ENCODE results near the gene RASD2.

The RASD2 gene

DNA sequence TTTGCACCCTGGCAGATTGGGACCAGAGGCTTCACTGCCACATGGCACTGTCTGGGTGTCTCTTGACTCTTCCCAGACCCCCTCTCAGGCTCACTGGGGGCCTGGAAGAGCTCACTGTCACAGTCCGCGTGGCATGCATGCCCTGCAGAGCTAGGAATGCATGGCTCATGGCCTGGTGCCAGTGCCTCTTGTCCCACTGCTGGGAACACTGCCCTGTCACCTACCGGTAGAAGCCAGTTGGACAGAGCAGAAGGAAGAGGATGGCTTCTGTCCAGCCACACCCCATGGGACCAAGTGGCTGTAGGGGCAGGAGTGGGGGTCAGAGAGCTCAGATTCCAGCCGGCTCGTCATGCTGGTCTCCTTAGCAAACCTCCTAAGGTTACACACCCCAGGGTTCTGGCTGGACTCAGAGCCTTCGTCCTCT lies 46.8 kb downstream of the RASD2 start:
- DNase-seq (ENCODE audit: insufficient read length, low spot score) (no peak), FAIRE-seq (no peak)
- TF ChIP-seq TAF1 (IDR thresholded peaks at IDR 0.05; ENCODE audit: low read depth, low read length) (no peak), POU2F2 (IDR thresholded peaks at IDR 0.05; ENCODE audit: low read depth, low read length) (no peak), POLR2A (IDR thresholded peaks at IDR 0.05; ENCODE audit: low read depth, low read length) (no peak), POLR2AphosphoS5 (IDR thresholded peaks at IDR 0.05; ENCODE audit: low read depth, low read length) (no peak), PAX5 (IDR thresholded peaks at IDR 0.05; ENCODE audit: insufficient read depth, low read length, severe bottlenecking) (no peak), SPI1 (IDR thresholded peaks at IDR 0.05; ENCODE audit: low read depth, low read length) (no peak)

DNA sequence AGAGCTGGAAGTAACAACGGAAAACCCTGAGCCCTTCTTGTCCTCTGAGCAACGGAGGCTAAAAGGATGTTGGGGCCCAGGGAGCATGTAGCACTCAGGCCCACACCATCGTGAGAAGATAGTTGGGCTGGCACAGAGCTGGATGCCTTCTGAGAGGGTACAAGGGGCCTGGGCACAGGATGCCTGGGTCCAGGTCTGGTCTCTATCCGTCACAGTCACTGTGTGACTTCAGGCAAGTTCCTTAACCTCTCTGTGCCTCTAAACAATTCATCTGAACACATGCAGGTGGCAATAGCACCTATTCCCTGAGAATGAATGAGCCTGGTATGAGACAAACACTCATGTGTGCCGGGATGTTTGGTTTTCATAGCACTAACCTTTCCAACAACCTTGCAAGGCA lies 47.3 kb downstream of the RASD2 start:
- no peak for TF ChIP-seq TAF1 (IDR thresholded peaks at IDR 0.05; ENCODE audit: low read depth, low read length)
- no peak for TF ChIP-seq POU2F2 (IDR thresholded peaks at IDR 0.05; ENCODE audit: low read depth, low read length)
- TF ChIP-seq POLR2A (IDR thresholded peaks at IDR 0.05; ENCODE audit: low read depth, low read length) = no peak
- TF ChIP-seq SPI1 (IDR thresholded peaks at IDR 0.05; ENCODE audit: low read depth, low read length) = no peak
- FAIRE-seq (no peak), DNase-seq (ENCODE audit: insufficient read length, low spot score) (no peak)

DNA sequence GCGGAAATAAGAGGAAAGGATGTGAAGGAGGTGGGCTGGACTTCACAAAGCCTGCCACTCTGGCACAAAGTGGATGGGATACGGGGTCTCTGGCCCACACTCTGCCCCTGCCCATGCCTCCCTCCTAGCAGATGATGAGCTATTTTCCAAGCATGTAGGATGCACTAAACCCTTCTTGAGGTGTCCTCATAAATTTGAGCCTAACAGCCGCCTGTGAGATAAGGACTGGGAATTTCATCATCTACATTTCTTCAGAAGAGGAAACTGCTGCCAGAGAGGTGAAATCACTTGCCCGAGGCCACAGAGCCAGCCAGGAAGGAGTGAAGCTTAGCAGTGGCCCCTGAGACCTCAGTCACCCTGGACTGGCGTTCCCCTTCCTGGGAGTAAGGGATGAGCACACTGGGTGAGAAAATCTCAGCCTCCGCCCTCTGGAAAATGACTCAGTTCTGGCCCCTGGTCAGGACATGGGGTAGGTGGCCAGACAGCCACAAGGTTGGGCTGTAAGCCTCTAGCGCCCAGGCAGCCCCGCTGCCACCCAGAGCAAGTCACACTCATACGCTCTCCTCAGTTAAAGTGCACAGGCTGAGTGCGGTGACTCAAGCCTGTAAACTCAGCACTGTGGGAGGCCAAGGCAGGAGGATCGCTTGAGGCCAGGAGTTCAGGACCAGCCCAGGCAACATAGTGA lies 48.6 kb downstream of the RASD2 start:
- FAIRE-seq (no peak), DNase-seq (ENCODE audit: insufficient read length, low spot score) (no peak)
- TF ChIP-seq SPI1 (IDR thresholded peaks at IDR 0.05; ENCODE audit: low read depth, low read length) (no peak), POU2F2 (IDR thresholded peaks at IDR 0.05; ENCODE audit: low read depth, low read length) (no peak), PAX5 (IDR thresholded peaks at IDR 0.05; ENCODE audit: insufficient read depth, low read length, severe bottlenecking) (no peak), POLR2AphosphoS5 (IDR thresholded peaks at IDR 0.05; ENCODE audit: low read depth, low read length) (no peak), TAF1 (IDR thresholded peaks at IDR 0.05; ENCODE audit: low read depth, low read length) (no peak), POLR2A (IDR thresholded peaks at IDR 0.05; ENCODE audit: low read depth, low read length) (no peak)

DNA sequence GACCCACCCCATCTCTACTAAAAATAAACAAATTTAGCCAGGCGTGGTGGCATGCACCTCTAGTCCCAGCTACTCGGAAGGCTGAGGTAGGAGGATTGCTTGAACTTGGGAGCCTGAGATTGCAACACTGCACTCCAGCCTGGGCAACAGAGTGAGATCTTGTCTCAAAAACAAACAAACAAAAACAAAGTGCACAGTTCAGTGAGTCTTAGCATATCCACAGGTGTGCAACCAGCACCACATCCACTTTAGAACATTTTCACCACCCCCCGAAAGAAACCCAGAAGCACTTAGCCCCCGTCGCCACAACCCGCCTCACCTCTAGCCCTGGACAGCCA lies 49.1 kb downstream of the RASD2 start:
- DNase-seq (ENCODE audit: insufficient read length, low spot score) (no peak), FAIRE-seq (no peak)
- TF ChIP-seq POLR2A (IDR thresholded peaks at IDR 0.05; ENCODE audit: low read depth, low read length) (no peak), SPI1 (IDR thresholded peaks at IDR 0.05; ENCODE audit: low read depth, low read length) (no peak), POLR2AphosphoS5 (IDR thresholded peaks at IDR 0.05; ENCODE audit: low read depth, low read length) (no peak), TAF1 (IDR thresholded peaks at IDR 0.05; ENCODE audit: low read depth, low read length) (no peak), POU2F2 (IDR thresholded peaks at IDR 0.05; ENCODE audit: low read depth, low read length) (no peak), PAX5 (IDR thresholded peaks at IDR 0.05; ENCODE audit: insufficient read depth, low read length, severe bottlenecking) (no peak)

DNA sequence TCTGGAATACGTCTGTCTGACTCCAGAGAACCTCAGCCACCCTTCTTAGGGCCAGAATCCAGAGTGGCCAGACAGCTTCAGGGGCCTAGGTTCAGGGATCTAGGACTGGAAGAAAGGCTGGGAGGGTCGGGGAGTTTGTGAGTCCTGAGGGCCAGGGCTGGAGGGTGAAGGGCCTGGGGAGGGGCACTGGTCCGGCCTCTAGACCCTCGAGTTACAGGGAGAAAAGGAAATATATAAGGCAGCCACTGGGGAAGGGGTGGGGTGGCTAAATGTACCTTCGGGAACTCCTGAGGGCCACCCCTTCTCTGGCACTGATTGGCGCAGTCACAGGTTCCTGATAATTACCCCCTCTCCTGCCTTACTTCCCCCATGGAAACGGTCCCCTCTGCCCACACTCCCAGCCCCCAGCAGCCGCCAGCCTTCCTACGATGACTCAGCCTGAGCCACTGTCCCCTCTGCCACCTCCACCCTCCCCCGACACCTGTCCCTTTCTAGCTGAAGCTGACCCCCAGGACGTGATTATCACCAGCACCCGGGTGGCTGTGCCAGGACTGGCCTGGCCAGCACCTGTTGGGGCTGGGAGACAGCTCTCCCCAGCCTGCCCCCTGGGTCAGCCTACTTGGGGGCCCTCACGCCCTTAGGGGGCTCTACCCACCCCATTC lies 50.1 kb downstream of the RASD2 start:
- DNase-seq (ENCODE audit: insufficient read length, low spot score) (no peak), FAIRE-seq (no peak)
- TF ChIP-seq POLR2A (IDR thresholded peaks at IDR 0.05; ENCODE audit: low read depth, low read length) = no peak

DNA sequence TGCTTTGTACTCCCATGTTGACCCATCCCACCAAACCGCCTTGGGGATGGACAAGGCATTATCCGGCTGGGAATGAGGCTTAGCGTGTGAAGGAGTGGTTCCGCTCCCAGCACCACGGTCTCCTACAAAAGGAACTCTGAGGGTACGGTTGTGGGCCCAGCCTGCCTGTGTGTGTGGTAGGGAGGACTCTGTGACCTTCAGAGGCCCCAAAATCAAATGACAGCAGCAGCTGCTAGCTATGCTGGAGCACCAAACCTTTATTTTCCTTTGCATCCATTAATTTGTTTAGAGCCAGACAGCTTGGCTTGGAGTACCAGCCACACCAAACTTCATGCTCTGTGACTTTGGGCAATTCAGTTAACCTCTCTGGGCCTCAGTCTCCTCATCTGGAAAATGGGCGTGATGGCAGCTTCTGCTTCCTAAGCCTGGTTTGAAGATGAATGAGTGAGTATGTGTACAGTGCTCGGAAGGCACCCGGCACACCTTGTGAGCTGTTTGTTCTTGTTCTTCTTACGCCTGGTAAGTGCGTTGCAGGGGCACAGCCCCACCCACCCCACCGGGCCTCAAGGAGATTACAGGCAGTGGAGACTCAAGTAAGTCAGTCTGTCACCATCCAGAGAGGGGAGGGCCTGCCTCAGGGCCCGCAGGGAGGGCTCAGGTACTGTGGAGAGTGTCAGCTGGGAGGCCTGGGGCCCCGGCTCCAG lies 51.2 kb downstream of the RASD2 start:
- FAIRE-seq = no peak
- TF ChIP-seq PAX5 (IDR thresholded peaks at IDR 0.05; ENCODE audit: insufficient read depth, low read length, severe bottlenecking) (no peak), POLR2AphosphoS5 (IDR thresholded peaks at IDR 0.05; ENCODE audit: low read depth, low read length) (no peak), SPI1 (IDR thresholded peaks at IDR 0.05; ENCODE audit: low read depth, low read length) (no peak), TAF1 (IDR thresholded peaks at IDR 0.05; ENCODE audit: low read depth, low read length) (no peak), POU2F2 (IDR thresholded peaks at IDR 0.05; ENCODE audit: low read depth, low read length) (no peak), POLR2A (IDR thresholded peaks at IDR 0.05; ENCODE audit: low read depth, low read length) (no peak)
- no peak for DNase-seq (ENCODE audit: insufficient read length, low spot score)

DNA sequence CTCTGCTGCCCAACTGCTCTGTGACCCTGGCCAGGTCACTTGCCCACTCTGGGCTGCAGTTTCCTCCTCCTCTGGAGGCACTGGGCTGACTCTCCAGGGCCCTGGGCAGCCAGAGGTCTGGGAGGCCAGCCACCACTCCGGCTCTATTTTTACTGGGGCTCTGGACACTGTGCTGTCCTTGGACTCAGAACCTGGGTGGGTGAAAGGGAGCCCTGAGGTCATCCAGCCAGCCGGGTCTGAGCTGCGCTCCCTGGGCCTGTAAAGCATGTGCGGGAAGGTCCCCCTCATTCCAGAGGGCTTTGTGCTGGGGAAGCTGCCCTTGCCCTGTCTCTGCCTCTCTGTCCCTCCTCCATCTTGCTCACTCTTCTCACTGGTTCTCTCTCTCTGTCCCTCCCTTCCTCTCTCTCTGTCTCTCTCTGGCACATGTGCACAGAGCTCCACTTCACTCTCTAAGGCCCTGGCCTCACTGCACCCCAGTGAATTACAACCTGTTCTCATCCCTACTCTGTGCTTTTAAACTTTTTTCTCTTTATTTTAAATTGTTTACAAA lies 51.9 kb downstream of the RASD2 start:
- no peak for FAIRE-seq
- DNase-seq (ENCODE audit: insufficient read length, low spot score) = no peak
- TF ChIP-seq SPI1 (IDR thresholded peaks at IDR 0.05; ENCODE audit: low read depth, low read length) (no peak), POLR2A (IDR thresholded peaks at IDR 0.05; ENCODE audit: low read depth, low read length) (no peak), POU2F2 (IDR thresholded peaks at IDR 0.05; ENCODE audit: low read depth, low read length) (no peak), POLR2AphosphoS5 (IDR thresholded peaks at IDR 0.05; ENCODE audit: low read depth, low read length) (no peak), PAX5 (IDR thresholded peaks at IDR 0.05; ENCODE audit: insufficient read depth, low read length, severe bottlenecking) (no peak), TAF1 (IDR thresholded peaks at IDR 0.05; ENCODE audit: low read depth, low read length) (no peak)

DNA sequence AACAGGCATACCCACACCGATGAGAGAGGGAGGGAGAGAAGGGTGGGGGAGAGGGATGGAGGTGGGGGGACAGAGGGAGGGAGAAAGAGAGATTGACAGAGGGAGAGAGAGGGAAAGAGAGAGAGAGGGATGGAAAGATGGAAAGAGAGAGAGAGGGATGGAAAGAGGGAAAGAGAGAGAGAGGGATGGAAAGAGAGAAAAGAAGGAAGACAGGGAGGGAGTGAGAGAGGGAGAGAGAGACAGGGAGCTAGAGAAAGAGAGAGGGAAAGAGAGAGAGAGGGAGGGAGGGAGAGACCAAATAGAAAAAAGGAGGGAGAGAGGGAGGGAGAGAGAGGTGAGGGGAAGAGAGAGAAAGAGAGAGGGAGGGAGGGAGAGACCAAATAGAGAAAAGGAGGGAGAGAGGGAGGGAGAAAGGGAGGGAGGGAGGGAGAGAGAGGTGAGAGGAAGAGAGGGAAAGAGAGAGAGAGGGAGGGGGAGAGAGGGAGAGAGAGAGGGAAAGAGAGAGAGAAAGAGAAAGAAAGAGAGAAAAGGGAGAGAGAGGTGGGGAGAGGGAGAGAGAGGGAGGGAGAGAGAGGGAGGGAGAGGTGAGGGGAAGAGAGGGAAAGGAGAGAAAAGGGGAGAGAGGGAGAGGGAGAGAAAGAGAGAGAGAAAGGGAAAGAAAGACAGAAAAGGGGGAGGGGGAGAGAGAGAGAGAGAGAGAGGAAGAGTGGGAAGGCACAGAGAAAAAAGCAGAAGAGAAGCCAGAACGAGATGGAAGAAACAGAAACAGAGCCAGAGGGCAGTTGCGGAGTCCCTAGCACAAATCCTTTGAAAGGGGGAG lies 52.6 kb downstream of the RASD2 start:
- TF ChIP-seq PAX5 (IDR thresholded peaks at IDR 0.05; ENCODE audit: insufficient read depth, low read length, severe bottlenecking) = no peak
- no peak for TF ChIP-seq POLR2A (IDR thresholded peaks at IDR 0.05; ENCODE audit: low read depth, low read length)
- no peak for TF ChIP-seq SPI1 (IDR thresholded peaks at IDR 0.05; ENCODE audit: low read depth, low read length)
- no peak for TF ChIP-seq TAF1 (IDR thresholded peaks at IDR 0.05; ENCODE audit: low read depth, low read length)
- no peak for TF ChIP-seq POU2F2 (IDR thresholded peaks at IDR 0.05; ENCODE audit: low read depth, low read length)
- no peak for TF ChIP-seq POLR2AphosphoS5 (IDR thresholded peaks at IDR 0.05; ENCODE audit: low read depth, low read length)
- FAIRE-seq = no peak
- no peak for DNase-seq (ENCODE audit: insufficient read length, low spot score)
